ENCODE results near the gene OSBPL10. TPM values are rescaled to one million over a fixed set of nuclear protein-coding genes. Genes with fewer than 3 reads are reported as not detected.
"Not testable (repeated sequence)": the region's sequence is repeated elsewhere in the genome, so short reads cannot be mapped to it uniquely, and the experiment has no call there.

The OSBPL10 gene
- total RNA-seq, 1 donor from 2014 or later, result 27.8 TPM

GRCh38 chr3:31868236-31868635, 112.8 kb downstream of the OSBPL10 start:
- Mint-ChIP-seq H3K27ac (no peak overlapping the region), H3K36me3 (peaks cover 1% of the 10 kb centered on the region), H3K4me3 (no peak overlapping the region), H3K4me1 (peaks cover 7% of the 10 kb centered on the region), H3K27me3 (ENCODE audit: low read depth) (no peaks in the 10 kb centered on the region), H3K9me3 (no peaks in the 10 kb centered on the region)
- DNase-seq (ENCODE audit: low spot score in 2 of 2, unreplicated experiment in 2 of 2), result no peak
- TF ChIP-seq CTCF (IDR thresholded peaks at IDR 0.05; ENCODE audit: unreplicated experiment), result no peak

GRCh38 chr3:31862666-31863279, 118.3 kb downstream of the OSBPL10 start:
- no peaks in the 10 kb centered on the region for H3K36me3 Mint-ChIP-seq
- no peak overlapping the region for H3K27ac Mint-ChIP-seq
- H3K4me3 Mint-ChIP-seq, result no peak overlapping the region
- peaks cover under 1% of the 10 kb centered on the region for H3K4me1 Mint-ChIP-seq
- no peak for TF ChIP-seq CTCF (IDR thresholded peaks at IDR 0.05; ENCODE audit: unreplicated experiment)
- no peaks in the 10 kb centered on the region for H3K27me3 Mint-ChIP-seq (ENCODE audit: low read depth)
- H3K9me3 Mint-ChIP-seq, result no peaks in the 10 kb centered on the region
- no peak for DNase-seq (ENCODE audit: low spot score in 2 of 2, unreplicated experiment in 2 of 2)

- no peak overlapping the region for H3K27ac Mint-ChIP-seq
- no peaks in the 10 kb centered on the region for H3K9me3 Mint-ChIP-seq
- H3K4me1 Mint-ChIP-seq, result no peaks in the 10 kb centered on the region
- no peaks in the 10 kb centered on the region for H3K27me3 Mint-ChIP-seq (ENCODE audit: low read depth)
- no peak for DNase-seq (ENCODE audit: low spot score in 2 of 2, unreplicated experiment in 2 of 2)
- no peak overlapping the region for H3K4me3 Mint-ChIP-seq
- no peak for TF ChIP-seq CTCF (IDR thresholded peaks at IDR 0.05; ENCODE audit: unreplicated experiment)
- no peaks in the 10 kb centered on the region for H3K36me3 Mint-ChIP-seq
These were observed 119.2 kb downstream of the OSBPL10 start for GRCh38 chr3:31861826-31862225.

GRCh38 chr3:31860642-31861041, 120.4 kb downstream of the OSBPL10 start:
- H3K4me1 Mint-ChIP-seq; H3K9me3 Mint-ChIP-seq; H3K27ac Mint-ChIP-seq; H3K4me3 Mint-ChIP-seq; DNase-seq (ENCODE audit: low spot score in 2 of 2, unreplicated experiment in 2 of 2); H3K36me3 Mint-ChIP-seq; H3K27me3 Mint-ChIP-seq (ENCODE audit: low read depth): not testable (repeated sequence)

- DNase-seq (ENCODE audit: low spot score in 2 of 2, unreplicated experiment in 2 of 2), result no peak
- no peaks in the 10 kb centered on the region for H3K9me3 Mint-ChIP-seq
- no peak overlapping the region for H3K27ac Mint-ChIP-seq
- no peaks in the 10 kb centered on the region for H3K4me1 Mint-ChIP-seq
- TF ChIP-seq CTCF (IDR thresholded peaks at IDR 0.05; ENCODE audit: unreplicated experiment), result no peak
- no peaks in the 10 kb centered on the region for H3K27me3 Mint-ChIP-seq (ENCODE audit: low read depth)
- H3K36me3 Mint-ChIP-seq, result no peaks in the 10 kb centered on the region
- no peak overlapping the region for H3K4me3 Mint-ChIP-seq
These were observed 121.8 kb downstream of the OSBPL10 start for GRCh38 chr3:31859245-31859644.

- no peak overlapping the region for H3K27ac Mint-ChIP-seq
- TF ChIP-seq CTCF (IDR thresholded peaks at IDR 0.05; ENCODE audit: unreplicated experiment), result no peak
- no peak overlapping the region for H3K4me3 Mint-ChIP-seq
- no peaks in the 10 kb centered on the region for H3K9me3 Mint-ChIP-seq
- H3K36me3 Mint-ChIP-seq, result no peaks in the 10 kb centered on the region
- H3K27me3 Mint-ChIP-seq (ENCODE audit: low read depth), result no peaks in the 10 kb centered on the region
- H3K4me1 Mint-ChIP-seq, result no peaks in the 10 kb centered on the region
- DNase-seq (ENCODE audit: low spot score in 2 of 2, unreplicated experiment in 2 of 2), result no peak
These were observed 122.6 kb downstream of the OSBPL10 start for GRCh38 chr3:31858439-31858838.

Measured in mesothelial cell of epicardium (in vitro differentiated cells).